ENCODE measurements around the gene R3HDM2. TPM values are rescaled to one million over a fixed set of nuclear protein-coding genes. Genes with fewer than 3 reads are reported as not detected.

The R3HDM2 gene
- total RNA-seq, 4 donors from 2014 or later, result 30.7 to 40.8 (median 35.5) TPM

DNA sequence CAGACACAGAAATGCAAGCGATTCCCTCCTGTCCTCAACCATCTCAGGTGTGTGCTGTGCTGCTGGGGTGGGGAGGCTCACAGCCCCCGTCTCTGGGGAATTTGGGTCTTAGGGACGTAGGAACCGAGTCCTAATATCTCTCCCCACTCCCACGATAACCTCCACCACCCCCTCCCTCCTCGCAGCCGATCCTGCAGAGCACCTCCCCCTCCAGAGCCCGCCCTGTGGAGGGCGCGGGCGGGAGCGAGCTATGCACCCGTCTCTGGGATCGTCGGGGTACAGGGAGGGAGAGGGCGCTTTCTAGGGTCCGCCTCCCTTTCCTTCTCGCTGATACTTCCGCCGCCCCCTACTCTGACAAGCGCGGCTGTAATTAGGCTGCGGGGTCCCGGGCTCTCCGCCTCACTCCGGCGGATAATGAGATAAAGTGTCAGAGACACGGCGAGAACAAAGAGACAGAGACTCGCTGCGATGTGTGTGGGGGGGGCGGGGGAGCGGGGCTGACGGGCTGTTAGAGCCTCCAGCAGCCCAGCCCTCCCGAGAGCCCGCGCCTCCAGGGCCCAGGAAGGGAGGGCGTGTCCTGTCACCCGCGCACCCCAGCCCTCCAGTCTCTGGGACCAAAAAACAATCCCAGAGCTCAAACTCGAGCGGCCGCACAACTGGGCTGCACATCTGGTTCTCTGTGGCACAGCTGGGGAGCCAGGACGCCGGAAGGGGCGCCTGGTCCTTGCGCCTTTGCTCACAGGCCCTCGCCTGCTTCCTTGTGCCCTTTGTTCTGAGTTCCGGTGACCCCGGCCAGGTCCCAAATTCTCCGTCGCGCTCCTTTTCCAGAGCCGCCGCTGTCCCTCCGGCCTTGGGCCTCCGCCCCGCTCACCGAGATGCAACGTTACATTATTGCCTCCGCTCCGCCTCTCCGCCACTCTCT, 192.7 kb downstream of the R3HDM2 start:
- peaks cover 30% of the 10 kb centered on the region for H3K27me3 ChIP-seq
- peaks cover 23 to 52% of the 10 kb centered on the region in 2 donors for H3K4me1 ChIP-seq
- peaks cover 11 to 14% of the 10 kb centered on the region in 2 donors for H3K36me3 ChIP-seq
- intact Hi-C loops (cut with DNase I), result no loop called here
- H3K4me3 ChIP-seq (replicated peaks in 1 of 3), result peak overlapping the region in 1 of 3 donors; percentile 25
- no peaks in the 10 kb centered on the region for H3K9me3 ChIP-seq
- DNase-seq, result no peak
- TF ChIP-seq POLR2A (IDR thresholded peaks at IDR 0.05), result no peak
- TF ChIP-seq, protein P1, sequence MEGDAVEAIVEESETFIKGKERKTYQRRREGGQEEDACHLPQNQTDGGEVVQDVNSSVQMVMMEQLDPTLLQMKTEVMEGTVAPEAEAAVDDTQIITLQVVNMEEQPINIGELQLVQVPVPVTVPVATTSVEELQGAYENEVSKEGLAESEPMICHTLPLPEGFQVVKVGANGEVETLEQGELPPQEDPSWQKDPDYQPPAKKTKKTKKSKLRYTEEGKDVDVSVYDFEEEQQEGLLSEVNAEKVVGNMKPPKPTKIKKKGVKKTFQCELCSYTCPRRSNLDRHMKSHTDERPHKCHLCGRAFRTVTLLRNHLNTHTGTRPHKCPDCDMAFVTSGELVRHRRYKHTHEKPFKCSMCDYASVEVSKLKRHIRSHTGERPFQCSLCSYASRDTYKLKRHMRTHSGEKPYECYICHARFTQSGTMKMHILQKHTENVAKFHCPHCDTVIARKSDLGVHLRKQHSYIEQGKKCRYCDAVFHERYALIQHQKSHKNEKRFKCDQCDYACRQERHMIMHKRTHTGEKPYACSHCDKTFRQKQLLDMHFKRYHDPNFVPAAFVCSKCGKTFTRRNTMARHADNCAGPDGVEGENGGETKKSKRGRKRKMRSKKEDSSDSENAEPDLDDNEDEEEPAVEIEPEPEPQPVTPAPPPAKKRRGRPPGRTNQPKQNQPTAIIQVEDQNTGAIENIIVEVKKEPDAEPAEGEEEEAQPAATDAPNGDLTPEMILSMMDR (IDR thresholded peaks at IDR 0.05), result no peak
- H3K27ac ChIP-seq, result no peak overlapping the region
- 5% methylated on average over 41 to 51 of the region's 63 CpGs for WGBS, 2 donors

DNA sequence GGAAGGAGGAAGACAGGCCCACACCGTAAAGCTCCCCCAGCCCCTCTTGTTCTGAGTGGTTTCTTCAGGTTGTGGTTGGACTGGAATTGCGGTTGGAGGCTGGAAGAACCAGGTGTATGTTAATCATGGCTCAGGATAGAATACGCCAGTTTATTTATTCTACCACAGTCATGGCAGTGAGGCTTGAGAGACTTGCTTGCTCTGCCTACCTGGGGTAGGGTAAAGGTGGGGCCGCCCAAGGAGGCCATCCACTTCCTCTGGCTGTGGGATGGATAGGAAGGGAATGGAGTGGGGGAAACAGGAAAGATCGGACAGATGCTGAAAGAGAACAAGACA, 193.3 kb downstream of the R3HDM2 start:
- WGBS, 2 donors, result 32 to 45% methylated on average over 5 of the region's 5 CpGs
- Histone ChIP-seq H3K27ac (no peak overlapping the region), H3K36me3 (peaks cover 18 to 20% of the 10 kb centered on the region in 2 donors), H3K4me3 (replicated peaks in 1 of 3) (no peak overlapping the region), H3K27me3 (peaks cover 26% of the 10 kb centered on the region), H3K9me3 (no peaks in the 10 kb centered on the region), H3K4me1 (peaks cover 16 to 46% of the 10 kb centered on the region in 2 donors)
- DNase-seq, result no peak
- intact Hi-C loops (cut with DNase I), result no loop called here
- TF ChIP-seq, protein P1 (IDR thresholded peaks at IDR 0.05), result no peak
- no peak for TF ChIP-seq POLR2A (IDR thresholded peaks at IDR 0.05)

DNA sequence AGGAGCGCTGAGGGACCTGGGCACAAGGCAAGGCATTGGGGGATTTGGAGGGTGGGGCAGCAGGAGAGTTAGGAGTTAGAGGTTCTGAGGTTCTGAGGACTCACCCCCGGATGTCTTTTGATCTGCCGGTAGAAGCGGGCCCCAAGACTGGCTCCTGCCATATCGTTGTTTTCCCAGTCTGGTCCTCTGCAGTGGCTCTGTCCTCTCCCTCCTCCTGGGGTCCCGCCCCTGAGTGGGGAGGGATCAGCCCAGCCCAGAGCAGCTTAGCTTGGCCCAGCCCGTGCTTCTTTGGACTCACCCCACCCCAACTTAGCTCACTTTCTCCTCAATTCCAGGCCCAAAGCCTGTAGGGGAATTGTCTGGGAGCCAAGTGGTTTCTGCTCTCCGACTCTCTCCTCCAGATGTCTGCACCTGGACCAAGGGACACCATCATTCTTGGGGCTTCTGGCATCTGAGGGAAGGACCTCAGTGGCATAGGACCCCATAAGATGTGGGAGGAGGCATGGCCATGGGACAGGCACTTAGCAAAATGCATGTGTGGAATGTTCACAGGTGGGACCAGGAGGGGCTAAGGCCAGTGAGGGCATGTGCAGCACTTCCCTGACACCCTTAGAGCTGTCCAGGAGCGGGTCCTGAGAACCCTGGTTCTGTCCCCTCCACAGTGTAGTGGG, 193.8 kb downstream of the R3HDM2 start:
- TF ChIP-seq POLR2A (IDR thresholded peaks at IDR 0.05), result no peak
- TF ChIP-seq, protein P1 (IDR thresholded peaks at IDR 0.05), result no peak
- Histone ChIP-seq H3K27me3 (peaks cover 22% of the 10 kb centered on the region), H3K9me3 (no peaks in the 10 kb centered on the region), H3K4me3 (replicated peaks in 1 of 3) (no peak overlapping the region), H3K4me1 (peaks cover 14 to 41% of the 10 kb centered on the region in 2 donors), H3K27ac (no peak overlapping the region), H3K36me3 (peaks cover 23 to 25% of the 10 kb centered on the region in 2 donors)
- intact Hi-C loops (cut with DNase I), result no loop called here
- DNase-seq, result no peak
- 19 to 28% methylated on average over 8 of the region's 9 CpGs for WGBS, 2 donors

DNA sequence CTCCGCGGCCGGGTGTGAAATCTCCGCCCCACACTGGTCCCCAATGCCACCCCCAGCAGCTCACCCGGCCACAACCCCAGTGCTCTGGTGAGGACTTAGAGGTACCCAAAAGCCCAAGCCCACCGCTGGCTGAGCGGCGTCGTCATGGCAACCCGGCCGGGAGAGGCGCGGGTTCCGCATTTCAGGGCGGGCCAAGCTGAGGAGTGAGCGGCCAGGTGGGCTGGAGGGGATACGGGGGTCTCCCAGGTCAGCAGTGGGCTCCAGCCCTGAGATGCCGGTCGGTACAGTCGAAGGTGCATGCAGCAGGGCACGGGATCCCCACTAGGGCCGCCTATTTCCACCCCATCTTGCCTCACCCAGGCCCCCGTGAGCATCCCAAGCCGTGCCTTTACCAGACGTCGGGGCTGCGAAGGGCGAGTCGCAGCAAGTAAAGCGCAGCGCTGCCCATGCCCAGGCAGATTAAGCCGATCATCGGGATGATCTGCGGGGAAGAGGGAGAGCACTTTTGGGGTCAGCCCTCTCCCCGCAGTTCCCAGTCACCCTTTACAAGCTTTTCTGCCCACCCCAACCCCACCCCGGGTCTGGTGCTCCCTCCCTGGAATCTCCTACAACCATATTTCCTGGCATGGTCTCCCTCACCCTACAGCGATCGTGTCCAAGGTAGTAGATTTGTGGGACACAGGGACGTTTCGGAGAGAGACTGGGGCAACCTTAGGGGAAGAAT, 194.5 kb downstream of the R3HDM2 start:
- no peak for DNase-seq
- TF ChIP-seq, protein P1 (IDR thresholded peaks at IDR 0.05), result no peak
- TF ChIP-seq POLR2A (IDR thresholded peaks at IDR 0.05), result no peak
- Histone ChIP-seq H3K4me1 (peaks cover 14 to 36% of the 10 kb centered on the region in 2 donors), H3K9me3 (no peaks in the 10 kb centered on the region), H3K4me3 (replicated peaks in 1 of 3) (no peak overlapping the region), H3K27ac (no peak overlapping the region), H3K36me3 (peaks cover 23 to 26% of the 10 kb centered on the region in 2 donors), H3K27me3 (peaks cover 15% of the 10 kb centered on the region)
- intact Hi-C loops (cut with DNase I), result no loop called here
- 18 to 28% methylated on average over 13 to 34 of the region's 40 CpGs for WGBS, 2 donors
